Progenitor cell of endocrine pancreas (in vitro differentiated cells): ENCODE results near the gene PCSK1N. TPM values are rescaled to one million over a fixed set of nuclear protein-coding genes. Genes with fewer than 3 reads are reported as not detected.

ENCODE experiments used
- DNase-seq: peaks from one replicate; pipeline ENCODE4 v3.0.0; 2021; ENCODE audit warnings: low spot score; ENCODE audit not compliant: unreplicated experiment
- H3K27ac Mint-ChIP-seq: 2 replicates; pipeline ENCODE4 v1.8.0; 2021; ENCODE audit warnings: mild to moderate bottlenecking, moderate library complexity, mixed read lengths
- H3K27me3 Mint-ChIP-seq: 2 replicates; pipeline ENCODE4 v1.8.0; 2021; ENCODE audit warnings: mixed read lengths
- H3K36me3 Mint-ChIP-seq: 2 replicates; pipeline ENCODE4 v1.8.0; 2022; ENCODE audit warnings: mixed read lengths; ENCODE audit not compliant: insufficient read depth
- H3K4me1 Mint-ChIP-seq: 2 replicates; pipeline ENCODE4 v1.8.0; 2021; ENCODE audit warnings: low read depth, mixed read lengths
- H3K4me3 Mint-ChIP-seq: 2 replicates; pipeline ENCODE4 v1.8.0; 2021; ENCODE audit warnings: low read depth, mild to moderate bottlenecking, moderate library complexity, mixed read lengths
- H3K9me3 Mint-ChIP-seq: 2 replicates; pipeline ENCODE4 v1.8.0; 2021; ENCODE audit warnings: low read depth, mixed read lengths
- total RNA-seq: library from RNA; stranded (reverse); gene quantifications from 2 replicates; pipeline ENCODE4 v1.2.1, GENCODE V29; 2021
- TF ChIP-seq, protein P1 (sequence below): fragments of 200-600 bp; sonication (generic); IDR thresholded peaks from one replicate; pipeline ENCODE4 v1.5.0; 2021; ENCODE audit warnings: antibody characterized with exemption, mild to moderate bottlenecking; ENCODE audit not compliant: unreplicated experiment

PCSK1N gene
- total RNA-seq, 1 donor from 2014 or later = 58.3 TPM

DNA sequence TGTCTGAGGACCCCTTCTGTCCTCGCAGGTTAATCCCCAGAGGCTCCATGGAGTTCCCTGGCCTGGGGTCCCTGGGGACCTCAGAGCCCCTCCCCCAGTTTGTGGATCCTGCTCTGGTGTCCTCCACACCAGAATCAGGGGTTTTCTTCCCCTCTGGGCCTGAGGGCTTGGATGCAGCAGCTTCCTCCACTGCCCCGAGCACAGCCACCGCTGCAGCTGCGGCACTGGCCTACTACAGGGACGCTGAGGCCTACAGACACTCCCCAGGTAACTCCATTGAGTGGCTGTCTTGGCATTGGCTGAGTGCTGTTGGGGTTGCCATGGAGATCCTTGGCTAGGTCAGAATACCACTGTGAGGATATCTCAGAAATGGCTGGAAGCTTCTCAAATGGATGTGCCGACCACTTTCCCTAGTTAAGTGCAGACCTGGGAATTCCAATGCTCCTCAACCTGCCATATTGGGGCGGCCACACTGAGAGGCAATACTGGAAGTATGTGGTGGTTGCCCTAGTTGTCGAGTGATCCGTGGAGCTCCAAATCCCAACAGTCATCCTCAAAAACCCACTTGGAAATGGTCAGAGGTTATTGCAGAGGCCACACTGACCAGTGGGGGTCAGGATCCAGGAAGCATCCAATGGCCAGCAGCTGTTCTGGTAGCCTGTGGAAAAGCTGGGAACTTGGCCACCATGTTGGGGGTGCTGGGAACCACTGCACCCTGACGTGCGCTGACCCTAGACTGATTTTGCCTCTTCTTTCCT lies 44.2 kb downstream of the PCSK1N start:
- DNase-seq = no peak
- H3K4me1 Mint-ChIP-seq = peaks cover 3% of the 10 kb centered on the region
- H3K27ac Mint-ChIP-seq = no peak overlapping the region
- H3K9me3 Mint-ChIP-seq = peaks cover 9% of the 10 kb centered on the region
- no peak overlapping the region for H3K4me3 Mint-ChIP-seq
- TF ChIP-seq, protein P1, sequence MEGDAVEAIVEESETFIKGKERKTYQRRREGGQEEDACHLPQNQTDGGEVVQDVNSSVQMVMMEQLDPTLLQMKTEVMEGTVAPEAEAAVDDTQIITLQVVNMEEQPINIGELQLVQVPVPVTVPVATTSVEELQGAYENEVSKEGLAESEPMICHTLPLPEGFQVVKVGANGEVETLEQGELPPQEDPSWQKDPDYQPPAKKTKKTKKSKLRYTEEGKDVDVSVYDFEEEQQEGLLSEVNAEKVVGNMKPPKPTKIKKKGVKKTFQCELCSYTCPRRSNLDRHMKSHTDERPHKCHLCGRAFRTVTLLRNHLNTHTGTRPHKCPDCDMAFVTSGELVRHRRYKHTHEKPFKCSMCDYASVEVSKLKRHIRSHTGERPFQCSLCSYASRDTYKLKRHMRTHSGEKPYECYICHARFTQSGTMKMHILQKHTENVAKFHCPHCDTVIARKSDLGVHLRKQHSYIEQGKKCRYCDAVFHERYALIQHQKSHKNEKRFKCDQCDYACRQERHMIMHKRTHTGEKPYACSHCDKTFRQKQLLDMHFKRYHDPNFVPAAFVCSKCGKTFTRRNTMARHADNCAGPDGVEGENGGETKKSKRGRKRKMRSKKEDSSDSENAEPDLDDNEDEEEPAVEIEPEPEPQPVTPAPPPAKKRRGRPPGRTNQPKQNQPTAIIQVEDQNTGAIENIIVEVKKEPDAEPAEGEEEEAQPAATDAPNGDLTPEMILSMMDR = no peak
- peaks cover 16% of the 10 kb centered on the region for H3K27me3 Mint-ChIP-seq
- H3K36me3 Mint-ChIP-seq = no peaks in the 10 kb centered on the region

DNA sequence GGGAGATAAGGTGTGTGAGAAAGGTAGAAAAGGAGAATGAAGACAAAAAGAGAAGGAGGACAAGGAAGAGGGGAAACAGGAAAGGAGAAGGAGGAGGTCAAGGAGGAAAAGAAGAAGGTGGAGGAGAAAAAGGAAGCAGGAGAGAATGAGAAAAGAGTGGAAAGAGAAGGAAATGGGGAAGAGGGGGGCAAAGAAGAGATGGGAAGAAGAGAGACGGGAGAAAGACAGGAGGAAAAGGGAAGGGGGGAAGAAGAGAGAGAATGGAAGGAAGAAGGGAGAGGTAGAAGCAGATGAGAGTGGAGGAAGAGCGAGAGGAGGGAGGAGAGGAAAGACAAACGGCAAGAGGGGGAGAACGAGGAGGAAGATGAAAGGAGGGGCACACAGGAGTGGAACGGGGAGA lies 44.9 kb downstream of the PCSK1N start:
- peaks cover 16% of the 10 kb centered on the region for H3K27me3 Mint-ChIP-seq
- H3K4me3 Mint-ChIP-seq = no peak overlapping the region
- DNase-seq = no peak
- no peaks in the 10 kb centered on the region for H3K36me3 Mint-ChIP-seq
- H3K4me1 Mint-ChIP-seq = peaks cover 3% of the 10 kb centered on the region
- TF ChIP-seq, protein P1 = no peak
- no peak overlapping the region for H3K27ac Mint-ChIP-seq
- H3K9me3 Mint-ChIP-seq = peaks cover 9% of the 10 kb centered on the region

DNA sequence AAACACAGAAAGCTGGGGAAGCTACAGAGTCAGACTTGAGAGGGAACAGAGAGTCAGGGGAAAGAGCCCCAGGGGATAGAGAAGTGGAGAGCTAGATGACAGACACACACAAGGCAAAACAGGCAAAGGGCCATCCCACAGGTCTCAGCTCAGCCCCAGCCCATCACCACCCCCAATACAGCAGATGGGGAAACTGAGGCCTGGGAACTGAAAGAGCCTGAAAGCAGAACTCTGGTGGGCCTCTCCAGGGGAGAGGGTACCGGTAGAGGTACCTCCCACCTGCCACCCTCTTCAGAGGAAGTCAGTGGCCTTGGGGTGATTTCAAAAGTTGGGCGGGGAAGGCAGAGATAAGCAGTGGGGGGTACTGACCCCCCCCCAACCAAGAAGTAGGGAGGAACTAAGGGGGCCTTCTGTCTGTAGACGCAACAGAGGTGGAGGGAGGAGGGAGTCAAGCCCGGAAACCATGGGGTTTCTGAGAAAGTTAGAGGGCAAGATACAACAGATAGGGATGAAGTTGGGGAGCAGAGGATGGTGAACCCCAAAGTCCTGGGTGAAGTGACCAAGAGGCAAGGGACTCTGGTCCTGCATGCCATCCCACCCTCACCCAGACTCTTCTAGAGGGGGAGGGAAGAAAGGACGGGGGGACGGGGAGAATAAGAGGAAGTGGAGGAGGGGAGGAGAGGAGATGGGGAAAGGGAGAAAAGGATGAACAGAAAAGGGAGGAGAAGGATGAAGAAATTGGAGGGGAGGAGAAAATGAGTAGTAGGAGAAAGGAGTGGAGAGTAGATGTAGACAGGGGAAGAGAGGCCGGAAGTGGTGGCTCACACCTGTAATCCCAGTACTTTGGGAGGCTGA lies 45.8 kb downstream of the PCSK1N start:
- H3K4me3 Mint-ChIP-seq = no peak overlapping the region
- H3K9me3 Mint-ChIP-seq = peaks cover 11% of the 10 kb centered on the region
- no peaks in the 10 kb centered on the region for H3K36me3 Mint-ChIP-seq
- peak overlapping the region; percentile 13 for H3K27ac Mint-ChIP-seq
- TF ChIP-seq, protein P1 = no peak
- peaks cover 2% of the 10 kb centered on the region for H3K4me1 Mint-ChIP-seq
- DNase-seq = no peak
- H3K27me3 Mint-ChIP-seq = peaks cover 19% of the 10 kb centered on the region

DNA sequence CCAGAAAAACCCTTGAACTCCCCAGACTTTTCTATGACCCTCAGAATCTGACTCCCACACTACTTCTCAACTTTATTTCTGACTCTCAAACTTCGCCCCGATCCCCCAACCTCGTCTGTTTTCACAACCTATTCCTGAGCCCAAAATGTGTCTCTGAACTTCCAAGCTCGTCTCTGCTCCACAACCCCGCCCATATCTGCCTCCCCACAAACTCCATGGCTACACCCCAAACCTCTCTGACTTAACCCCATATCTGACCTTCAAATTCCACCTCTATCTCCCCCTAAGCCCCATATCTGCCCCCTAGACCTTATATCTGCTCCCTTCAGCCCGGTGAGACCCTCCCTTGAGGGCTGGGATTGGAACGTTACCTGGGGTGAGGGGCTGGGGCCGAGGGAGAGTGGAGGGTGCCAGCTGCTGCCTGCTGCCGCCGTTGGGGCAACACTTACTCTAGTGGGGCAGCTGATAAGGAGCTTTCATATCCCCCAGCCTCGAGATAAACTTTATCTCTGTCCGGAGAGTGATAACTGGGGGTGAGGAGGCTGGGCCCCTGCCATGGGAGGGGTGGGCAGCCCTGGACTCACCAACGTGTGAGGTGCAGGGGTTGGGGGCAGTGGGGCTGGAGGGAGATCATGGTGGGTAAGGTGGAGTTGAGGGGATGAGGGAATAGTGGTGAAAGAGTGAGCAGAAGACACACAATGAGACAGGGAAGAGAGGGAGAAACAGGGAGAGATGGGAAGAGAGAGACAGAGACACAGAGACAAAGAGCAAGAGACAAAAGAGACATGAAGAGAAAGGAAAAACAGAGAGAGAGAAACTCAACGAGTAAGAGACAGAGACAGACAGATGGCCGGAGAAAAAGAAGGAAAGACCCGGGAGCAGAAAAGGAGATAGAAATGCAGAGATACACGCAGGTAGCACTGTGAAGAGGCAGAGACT lies 47.6 kb downstream of the PCSK1N start:
- Mint-ChIP-seq H3K9me3 (peaks cover 11% of the 10 kb centered on the region), H3K27me3 (peaks cover 19% of the 10 kb centered on the region), H3K4me3 (no peak overlapping the region), H3K36me3 (no peaks in the 10 kb centered on the region), H3K4me1 (no peaks in the 10 kb centered on the region), H3K27ac (no peak overlapping the region)
- TF ChIP-seq, protein P1 = no peak
- DNase-seq = no peak
